HG03060 (cell line): ENCODE measurements around the gene TLE2.
"Not testable (repeated sequence)": the region's sequence is repeated elsewhere in the genome, so short reads cannot be mapped to it uniquely, and the experiment has no call there.

Experiments used
- ATAC-seq: cut with Tn5 transposase; IDR thresholded peaks from one replicate; pipeline ENCODE4 v1.9.1; 2021; ENCODE audit warnings: low read depth, moderate number of reproducible peaks; ENCODE audit not compliant: unreplicated experiment

The TLE2 gene

DNA sequence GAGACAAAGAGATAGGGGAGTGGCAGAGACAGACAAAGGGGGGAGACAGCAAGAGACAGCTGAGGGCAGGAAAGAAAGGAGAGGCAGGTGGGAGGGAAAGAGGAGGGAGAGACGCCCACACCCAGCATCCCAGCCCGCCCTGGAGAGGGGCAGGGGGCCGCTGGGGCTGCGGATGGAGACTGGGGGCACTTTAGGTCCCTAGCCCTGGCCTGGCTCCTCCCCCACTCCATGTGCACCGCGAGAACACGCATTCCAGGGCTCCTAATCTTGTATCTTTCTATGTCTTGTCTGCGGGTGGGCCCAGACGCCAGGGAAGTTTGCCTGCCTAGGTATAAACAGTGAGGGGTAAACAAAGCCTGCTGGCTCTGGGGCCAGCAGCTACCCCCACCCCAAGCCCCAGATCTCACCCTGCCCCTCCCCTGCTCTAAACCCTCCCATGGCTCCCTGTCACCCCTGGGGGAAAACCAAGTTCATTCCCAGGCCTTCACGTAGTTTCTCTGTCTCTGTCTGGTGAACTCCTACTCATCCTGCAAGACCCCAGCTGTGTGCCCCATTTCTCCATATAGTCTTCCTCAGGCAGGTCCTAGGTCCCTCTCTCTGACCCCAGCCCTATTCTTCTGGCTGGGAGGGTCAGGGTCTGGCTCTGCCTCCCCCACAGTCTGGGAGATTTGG lies 27.5 kb upstream of the TLE2 start:
- ATAC-seq: no peak

DNA sequence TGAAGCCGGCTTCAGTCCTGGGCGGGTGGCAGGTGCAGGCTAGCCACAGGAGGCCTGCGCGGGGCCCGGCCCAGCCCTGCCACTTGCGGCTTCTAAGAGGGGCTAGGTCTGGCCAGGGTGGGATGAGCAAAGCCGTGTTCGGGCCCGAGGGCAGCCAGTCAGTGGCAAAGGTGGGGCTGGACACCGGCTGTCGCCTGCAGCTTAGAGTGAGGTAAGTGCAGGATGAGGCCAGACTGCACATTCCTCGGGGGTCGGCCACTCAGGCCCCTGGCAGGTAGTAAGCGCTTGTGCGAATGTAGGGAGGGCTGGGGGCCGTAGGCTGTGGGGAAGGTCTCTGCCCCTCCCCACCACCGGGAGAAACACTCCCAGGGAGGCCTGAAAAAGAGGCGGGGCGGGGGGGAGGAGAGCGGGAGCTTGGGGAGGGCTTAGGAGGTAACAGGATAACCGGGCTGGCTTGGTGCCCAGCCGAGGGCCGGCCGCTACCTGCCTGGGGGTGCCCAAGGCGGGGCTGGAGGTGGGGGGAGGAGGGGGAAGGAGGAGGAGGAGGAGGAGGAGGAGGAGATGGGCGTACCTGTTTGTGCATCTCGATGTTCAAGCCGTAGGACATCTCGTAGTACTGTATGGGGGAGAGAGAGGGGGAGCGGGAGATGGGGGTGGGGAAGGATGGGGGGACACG lies 26.8 kb upstream of the TLE2 start:
- no peak for ATAC-seq

DNA sequence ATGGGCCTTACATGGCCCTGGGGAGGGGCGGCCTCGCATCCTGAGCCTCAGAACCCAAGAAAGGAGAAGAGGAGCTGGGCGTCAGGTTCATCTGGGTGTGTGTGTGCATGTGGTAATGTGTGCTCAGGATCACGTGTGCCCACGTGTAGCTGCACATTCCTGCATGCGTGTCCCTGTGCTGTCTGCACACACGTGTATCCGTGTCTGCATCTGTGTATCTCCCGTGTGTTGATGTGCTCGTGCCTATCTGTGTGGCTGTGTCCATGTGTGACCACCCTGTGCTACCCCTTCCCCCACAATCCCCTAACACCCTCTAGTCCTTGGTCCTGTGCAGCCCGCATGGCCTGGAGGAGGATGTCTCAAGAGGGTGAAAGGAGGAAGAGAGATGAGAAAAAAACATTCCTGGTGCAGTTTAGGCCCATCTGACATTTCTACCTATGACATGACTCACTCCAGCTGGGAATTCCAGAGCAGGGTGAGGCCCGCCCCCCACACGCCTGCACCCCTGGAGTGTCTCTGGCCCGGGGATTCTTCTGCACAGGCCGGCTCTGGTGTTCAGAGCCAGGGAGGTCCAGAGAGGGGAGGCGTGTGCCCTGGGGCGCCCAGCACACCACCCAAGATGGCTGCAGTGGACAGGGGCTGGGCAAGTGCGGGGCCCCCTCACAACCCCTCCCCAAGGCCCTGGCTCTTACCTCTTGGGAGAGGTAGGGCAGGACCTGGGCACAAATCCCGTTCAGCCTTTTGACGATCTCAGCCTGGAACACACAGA lies 26.1 kb upstream of the TLE2 start:
- no peak for ATAC-seq

DNA sequence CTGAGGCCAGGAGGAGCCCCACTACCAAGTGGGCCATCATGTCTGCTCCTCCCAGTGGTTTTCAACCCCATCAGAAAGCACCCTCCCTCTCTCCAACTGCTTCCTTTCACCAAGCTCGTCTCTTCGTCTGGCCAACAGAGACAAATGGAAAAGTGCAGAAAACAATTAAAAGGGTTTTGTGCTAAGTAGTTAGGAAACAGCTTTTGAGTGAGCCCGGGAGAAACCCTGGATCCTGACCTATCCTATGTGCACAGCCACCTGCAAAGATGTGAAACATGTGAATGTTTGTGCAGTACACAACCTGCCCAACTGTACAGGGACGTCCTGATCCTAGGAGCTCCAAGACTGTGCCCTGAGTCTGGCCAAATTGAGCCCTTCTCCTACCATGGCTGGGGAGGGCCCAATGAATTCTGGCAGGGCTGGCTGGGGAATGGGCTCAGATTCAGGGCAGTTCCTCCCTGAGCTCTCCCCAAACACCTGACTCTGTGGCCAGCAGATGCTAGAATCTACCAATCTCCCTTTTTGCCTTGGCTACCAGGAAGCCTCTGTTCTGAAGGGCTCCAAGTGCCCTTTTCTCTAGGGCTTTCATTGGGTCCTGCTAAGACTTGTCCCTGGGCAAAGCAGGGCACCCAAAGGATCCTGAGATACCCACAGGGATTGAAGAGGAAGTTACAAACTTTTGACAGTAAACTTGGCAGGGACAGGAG lies 25.3 kb upstream of the TLE2 start:
- ATAC-seq: no peak

DNA sequence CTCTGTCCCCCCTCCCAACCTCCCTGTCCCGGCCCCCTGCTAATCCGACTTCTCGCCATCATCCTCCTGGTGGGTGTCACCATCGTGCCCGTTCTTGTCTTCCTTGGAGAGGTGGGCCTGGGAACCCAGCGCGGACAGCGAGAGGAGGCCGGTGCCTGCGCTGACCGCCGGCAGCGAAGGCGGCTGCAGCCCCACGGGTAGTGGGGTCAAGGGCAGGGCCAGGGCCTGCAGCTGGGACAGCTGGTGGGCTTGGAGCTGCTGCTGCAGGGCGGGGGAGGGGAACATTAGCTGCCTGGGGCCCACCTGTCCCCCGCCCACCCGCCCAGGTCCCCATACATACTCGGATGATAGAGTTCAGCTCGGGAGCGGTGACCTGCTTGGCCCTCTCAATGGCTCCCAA lies 24.7 kb upstream of the TLE2 start:
- no peak for ATAC-seq

DNA sequence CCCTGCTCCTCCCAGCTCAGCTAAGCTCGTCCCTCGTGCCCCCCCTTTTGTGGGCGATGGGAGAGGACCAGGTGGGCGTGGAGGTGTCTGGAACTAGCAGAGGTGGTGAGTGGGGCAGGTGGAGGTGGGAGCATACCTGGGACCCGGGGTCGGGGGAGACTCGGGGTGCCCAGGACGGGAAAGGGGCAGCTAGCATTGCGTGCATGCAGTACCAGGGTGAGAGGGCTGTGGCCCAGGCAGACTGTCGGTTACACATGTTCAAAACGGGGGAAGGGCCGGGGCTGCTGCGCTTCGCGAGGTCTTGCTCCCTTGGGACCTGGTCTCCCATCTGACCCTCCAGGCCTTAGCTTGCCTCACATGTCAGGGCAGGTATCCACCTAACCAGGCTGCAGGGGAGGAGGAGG lies 24.1 kb upstream of the TLE2 start:
- ATAC-seq: no peak

DNA sequence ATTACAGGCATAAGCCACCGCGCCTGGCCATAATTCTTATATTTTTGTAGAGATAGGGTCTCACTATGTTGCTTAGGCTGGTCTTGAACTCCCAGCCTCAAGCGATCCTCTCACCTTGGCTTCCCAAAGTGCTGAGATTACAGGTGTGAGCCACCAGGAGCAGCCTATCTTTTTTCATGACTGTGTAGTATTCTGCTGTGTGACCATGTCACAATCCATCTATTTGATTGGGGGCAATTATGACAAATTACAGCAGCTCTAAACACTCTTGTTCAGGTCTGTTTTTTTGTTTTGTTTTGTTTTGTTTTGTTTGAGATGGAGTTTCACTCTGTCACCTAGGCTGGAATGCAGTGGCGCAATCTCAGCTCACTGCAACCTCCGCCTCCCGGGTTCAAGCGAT lies 20.9 kb upstream of the TLE2 start:
- not testable (repeated sequence) for ATAC-seq

DNA sequence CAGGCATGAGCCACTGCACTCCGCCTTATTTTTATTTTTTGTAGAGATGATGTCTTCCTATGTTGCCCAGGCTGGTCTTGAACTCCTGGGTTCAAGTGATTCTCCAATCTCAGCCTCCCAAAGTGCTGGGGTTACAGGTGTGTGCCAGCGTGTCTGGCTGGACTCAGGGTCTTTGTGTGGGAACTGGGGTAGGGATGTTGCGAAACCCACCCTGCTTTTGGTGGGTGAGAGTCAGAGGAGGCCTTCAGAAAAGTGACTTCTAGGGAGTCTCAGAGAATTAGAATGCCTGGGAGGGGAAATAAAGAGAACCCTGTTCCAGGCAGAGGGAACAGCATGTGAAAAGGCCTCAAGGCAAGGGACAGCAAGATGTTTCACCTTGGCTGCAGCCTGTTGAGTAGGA lies 20.0 kb upstream of the TLE2 start:
- no peak for ATAC-seq

DNA sequence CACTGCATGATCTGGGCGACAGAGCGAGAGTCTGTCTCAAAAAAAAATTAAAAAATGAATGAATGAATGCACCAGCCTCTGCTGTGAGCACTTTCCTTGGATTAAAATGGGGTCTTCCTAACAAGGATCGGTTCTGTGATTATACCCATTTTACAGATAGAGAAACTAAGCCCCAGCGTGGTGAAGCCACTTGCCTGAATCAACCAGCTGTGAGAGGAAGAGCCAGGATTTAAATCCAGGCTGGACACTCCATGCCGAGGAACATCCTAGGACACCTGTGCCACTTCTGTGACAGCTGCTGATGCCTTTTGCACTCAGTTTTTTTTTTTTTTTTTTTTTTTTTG lies 19.1 kb upstream of the TLE2 start:
- ATAC-seq: no peak

DNA sequence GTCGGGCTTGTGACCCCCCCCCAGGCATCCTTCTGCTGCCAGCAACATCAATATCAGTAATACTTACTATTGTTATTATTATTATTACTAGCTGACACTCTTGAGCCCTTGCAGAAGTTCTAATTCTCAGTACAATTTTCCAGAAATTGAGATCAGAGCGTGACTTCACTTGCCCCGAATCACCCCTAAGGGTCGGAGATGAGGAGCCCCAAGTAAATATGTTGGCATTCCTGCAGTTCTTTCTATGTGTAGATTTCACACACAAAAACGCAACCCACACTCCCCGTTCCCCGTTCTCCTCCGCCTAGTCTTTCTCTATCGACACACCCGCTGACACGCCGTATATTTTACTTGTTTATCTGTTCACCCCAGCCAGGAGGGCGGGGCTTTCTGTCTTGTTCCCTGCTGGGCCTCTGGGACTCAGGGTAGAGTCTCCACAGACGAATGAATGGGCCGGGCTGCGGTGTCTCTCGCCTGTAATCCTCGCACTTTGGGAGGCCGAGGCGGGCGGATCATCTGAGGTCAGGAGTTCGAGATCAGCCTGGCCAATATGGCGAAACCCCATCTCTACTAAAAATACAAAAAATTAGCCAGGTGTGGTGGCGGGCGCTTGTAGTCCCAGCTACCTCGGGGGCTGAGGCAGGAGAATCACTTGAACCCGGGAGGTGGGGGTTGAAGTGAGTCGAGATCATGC lies 18.6 kb upstream of the TLE2 start:
- no peak for ATAC-seq

DNA sequence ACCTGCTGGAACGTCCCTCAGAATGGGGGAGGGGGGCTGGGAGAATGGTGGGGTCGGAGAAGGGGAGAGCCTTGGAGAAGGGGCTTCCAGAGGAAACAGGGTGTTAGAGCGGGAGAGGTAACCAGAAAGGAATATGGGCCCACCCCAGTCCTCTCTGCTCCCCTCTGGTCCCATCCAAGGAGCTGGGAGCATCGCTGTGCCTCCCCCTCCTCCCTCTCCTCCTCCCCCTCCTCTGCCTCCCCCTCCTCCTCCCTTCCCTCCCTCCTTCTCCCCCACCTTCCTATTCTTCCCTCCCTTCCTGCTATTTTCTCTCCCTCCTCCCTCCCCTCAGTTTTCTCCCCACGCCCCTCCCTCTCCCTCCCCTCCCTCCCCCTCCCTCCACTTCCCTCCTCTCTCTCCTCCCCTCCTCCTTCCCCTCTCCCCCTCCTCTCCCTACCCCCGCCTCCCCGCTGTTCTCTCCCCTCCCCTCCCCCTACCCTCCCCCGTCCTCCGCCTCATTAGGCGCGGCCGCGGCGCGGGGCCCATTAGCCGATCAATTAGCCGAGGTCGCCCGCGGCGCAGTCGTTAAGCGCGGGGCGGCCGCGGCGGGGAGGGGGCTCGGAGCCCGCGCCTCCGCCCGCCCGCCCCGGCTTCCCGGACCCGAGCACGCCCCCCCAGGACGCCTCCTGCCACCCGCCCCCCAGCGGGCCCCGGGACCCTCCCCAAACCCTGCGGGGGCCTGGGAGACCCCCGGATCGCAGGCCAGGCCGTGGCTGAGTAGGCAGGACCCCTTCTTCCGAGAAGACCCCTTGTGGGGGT lies 17.8 kb upstream of the TLE2 start:
- no peak for ATAC-seq

DNA sequence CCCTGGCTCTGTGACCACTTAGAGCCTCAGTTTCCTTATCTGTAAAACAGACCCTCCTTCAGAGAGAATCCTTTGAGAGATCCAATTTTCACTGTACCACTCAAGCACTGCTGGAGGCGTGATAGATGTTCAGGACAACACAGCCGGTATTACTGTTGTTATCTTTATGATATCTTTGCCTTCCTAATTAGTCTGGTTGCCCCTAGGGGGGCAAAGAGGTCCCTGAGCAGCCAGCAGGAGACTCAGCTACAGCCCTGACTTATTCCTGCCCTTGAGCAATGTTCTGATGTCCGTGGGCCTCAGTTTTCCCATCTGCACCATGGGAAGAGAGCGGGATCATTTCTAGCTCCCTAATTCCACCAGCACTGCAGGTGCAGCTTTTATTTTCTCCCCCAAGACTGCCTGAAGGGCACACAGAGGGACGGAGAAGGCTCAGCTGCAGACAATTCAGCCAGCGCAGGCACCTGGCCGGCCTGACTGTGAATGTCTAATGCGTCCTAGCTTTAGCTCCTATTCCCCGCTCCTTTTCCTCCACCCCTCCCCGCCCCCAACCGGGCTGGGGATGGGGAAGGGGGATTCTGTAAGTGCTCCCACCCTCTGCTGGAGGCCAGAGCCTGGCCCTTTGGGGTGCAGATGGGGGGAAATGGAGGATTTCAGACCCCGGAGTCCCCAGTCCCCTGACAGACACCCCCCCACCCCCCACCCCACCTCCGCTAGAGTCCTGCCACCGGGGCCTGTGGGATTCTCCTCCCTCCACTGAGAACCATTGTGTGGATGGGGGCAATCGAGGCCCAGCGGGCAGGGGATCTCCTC lies 17.0 kb upstream of the TLE2 start:
- no peak for ATAC-seq

DNA sequence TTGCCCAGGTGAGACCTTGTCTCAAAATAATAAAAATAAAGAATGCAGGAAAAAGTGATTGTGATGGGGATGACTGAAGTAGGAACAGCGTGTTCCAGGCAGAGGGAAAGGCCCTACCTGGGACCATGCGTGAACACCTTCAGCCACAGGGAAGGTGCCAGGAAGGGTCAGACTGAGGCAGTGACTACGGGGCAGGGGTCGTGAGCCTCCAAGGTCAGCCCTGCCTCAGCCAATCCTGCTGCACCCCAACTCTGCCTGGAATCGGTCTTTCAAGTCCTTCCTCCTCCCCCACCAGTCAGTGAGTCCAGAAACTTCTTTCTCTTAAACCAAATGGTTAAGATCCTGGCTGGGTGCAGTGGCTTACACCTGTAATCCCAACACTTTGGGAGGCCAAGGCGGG lies 16.1 kb upstream of the TLE2 start:
- ATAC-seq: no peak

DNA sequence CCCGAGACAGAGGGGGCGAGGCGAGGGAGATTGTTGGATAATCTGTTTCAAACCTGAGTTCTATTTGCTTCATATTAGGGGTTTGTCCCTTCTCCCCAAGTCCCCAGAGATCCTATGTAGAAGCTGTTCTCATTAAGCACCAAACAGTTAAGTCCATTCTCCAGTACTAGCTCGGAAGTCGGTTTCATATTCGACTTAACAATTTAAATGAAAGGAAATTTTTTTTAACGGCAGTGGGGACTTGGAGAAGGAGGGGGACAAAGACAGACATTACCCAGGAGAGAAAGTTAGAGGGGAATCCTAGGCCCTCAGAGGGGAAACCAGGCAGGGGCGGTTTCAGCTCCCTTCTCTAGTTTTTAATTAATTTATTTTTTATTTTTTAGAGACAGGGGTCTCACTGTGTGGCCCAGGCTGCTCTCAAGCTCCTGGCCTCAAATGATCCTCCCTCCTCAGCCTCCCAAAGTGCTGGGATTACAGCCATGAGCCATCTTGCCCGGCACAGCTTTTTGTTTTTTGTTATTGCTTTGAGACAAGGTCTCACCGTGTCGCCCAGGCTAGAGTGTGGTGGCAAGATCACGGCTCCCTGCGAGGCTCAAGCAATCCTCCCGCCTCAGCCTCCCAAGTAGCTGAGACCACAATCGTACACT lies 13.7 kb upstream of the TLE2 start:
- ATAC-seq: no peak

DNA sequence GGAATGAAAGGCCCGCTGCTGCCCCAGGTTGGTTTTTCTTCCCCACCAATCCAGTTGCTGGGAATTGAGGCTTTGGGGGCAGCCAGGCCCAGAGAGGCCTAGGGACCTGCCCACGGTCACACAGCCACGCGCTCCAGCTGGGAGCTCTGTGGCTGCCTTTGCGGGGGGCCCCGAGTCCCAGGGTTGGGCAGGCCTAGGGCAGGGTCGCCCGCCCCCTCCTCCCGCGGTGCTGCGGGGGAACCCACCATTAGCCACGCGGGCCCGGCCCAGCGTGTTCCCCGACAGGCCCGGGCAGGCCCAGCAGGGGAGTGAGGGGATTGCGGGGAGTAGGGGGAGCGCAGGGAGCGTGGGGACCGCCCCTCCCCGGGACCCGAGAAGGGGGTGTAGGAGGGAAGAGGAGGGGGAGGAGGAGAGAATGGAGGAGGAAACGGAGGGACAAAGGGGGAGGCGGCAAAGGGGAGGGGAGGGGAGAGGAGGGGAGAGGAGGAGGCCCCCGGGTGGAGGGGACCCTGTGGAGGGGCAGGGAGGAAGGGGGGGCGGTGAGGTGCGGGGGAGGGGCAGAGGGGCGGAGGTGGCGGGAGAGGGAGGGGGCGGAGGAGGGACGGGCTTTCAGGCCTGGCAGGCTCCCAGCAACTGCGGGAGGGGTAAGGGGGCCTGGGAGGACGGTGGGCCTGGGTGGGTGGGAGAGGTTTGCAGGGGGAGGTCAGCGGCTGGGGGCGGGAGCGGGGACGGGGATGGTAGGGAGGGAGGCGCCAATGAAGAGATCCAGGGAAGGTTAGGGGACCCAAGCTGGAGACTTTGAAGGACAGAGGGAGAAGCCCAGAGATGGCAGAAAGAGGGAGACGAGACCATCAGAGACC lies 12.9 kb upstream of the TLE2 start:
- no peak for ATAC-seq

DNA sequence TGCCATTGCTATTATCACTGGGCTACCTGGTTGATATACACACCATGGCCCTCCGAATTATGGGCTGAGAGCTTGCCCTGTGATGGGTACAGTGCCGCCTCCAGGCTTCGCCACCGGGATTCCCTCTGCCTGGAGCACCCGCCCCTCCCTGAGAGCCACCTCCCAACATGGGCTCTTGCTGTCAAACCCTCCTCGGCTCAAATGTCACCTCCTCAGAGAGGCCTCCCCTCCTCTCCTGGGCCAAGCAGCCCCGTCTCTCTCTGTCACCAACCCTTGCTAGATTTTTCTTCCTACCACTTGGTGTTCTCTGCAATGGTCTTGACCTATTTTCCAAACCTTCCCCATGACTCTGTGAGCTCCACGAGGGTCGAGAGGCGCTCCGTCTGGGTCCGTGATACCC lies 12.2 kb upstream of the TLE2 start:
- ATAC-seq: no peak

DNA sequence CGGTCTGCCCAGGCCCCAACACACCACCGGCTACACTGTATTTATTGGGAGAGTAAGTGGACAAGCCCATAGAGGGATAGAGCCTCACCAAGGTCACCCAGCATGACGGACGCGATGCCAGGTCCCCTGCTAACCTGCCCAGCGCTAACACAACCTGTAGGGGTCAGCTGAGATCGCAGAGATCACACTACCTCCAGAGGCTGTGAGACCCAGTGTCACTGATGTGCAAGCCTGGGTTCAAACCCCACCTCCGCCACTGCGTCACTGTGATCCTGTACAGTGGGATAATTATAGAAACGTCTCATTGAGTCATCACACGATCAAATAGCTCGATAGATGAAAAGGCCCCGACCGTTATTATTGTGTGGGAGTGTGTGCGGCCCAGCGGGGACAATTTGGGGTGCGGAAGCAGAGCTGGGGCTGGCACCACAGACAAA lies 10.6 kb upstream of the TLE2 start:
- no peak for ATAC-seq

DNA sequence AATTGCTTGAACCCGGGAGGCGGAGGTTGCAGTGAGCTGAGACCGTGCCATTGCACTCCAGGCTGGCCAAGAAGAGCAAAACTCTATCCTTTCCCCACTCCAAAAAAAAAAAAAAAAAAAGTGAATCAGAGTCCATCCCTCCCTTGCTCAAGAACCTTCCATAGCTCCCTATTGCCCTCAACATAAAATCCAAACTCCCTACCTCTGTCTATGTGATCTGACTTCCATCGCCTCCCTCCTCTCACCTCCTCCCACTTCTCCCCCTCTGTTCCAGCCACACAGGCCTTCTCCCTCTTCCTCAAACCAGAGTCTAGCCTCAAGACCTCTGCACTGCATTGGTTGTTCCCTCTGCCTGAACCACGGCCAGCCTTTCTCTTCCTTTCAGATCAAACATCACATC lies 10.0 kb upstream of the TLE2 start:
- no peak for ATAC-seq
